NOMO-1 treated with DMSO at 0.1 percent for 48 hours (cell line): ENCODE measurements around the gene GPR27.

Experiments
- DNase-seq: peaks from one replicate; lab custom pipeline; 2025; ENCODE audit not compliant: unreplicated experiment; lab: John Stamatoyannopoulos, UW

The GPR27 gene

GRCh38 chr3:71785532-71786216, 32.0 kb downstream of the GPR27 start:
- DNase-seq: no peak

- DNase-seq: no peak
Observed at GRCh38 chr3:71786217-71786549, 32.5 kb downstream of the GPR27 start.

- no peak for DNase-seq
Observed at GRCh38 chr3:71786551-71786950, 32.9 kb downstream of the GPR27 start.

GRCh38 chr3:71787851-71788405, 34.3 kb downstream of the GPR27 start:
- DNase-seq: no peak

GRCh38 chr3:71789922-71790321, 36.3 kb downstream of the GPR27 start:
- DNase-seq: no peak

GRCh38 chr3:71791634-71792033, 38.0 kb downstream of the GPR27 start:
- no peak for DNase-seq

GRCh38 chr3:71796290-71796689, 42.6 kb downstream of the GPR27 start:
- DNase-seq: no peak

GRCh38 chr3:71797455-71797854, 43.8 kb downstream of the GPR27 start:
- no peak for DNase-seq

- no peak for DNase-seq
Observed at GRCh38 chr3:71800023-71800422, 46.4 kb downstream of the GPR27 start.

GRCh38 chr3:71801986-71802385, 48.3 kb downstream of the GPR27 start:
- DNase-seq: no peak

GRCh38 chr3:71803248-71803647, 49.6 kb downstream of the GPR27 start:
- no peak for DNase-seq

GRCh38 chr3:71805199-71805598, 51.5 kb downstream of the GPR27 start:
- peak; percentile 62 for DNase-seq

- DNase-seq: no peak
Observed at GRCh38 chr3:71805691-71806090, 52.0 kb downstream of the GPR27 start.
